ENCODE measurements around the gene ACAA1. TPM values are rescaled to one million over a fixed set of nuclear protein-coding genes. Genes with fewer than 3 reads are reported as not detected.
A peak's percentile ranks its signal among the peaks of the same experiment; 100 is the strongest.

The ACAA1 gene
- total RNA-seq, 1 experiment from 2014 or later: 44.3 TPM

- Histone ChIP-seq H3K23me2 (ENCODE audit: insufficient read length, low read depth, low read length, poor library complexity, severe bottlenecking) (peaks cover 18% of the 10 kb centered on the region), H2BK15ac (ENCODE audit: low read depth, low read length) (no peak overlapping the region), H3K9ac (ENCODE audit: extremely low read depth, insufficient read length, low read length) (peak overlapping the region; percentile 79), H2BK12ac (ENCODE audit: insufficient read length, low read depth, low read length) (no peak overlapping the region), H2BK20ac (ENCODE audit: low read depth, low read length, poor library complexity, severe bottlenecking) (no peak overlapping the region), H3K9me3 (ENCODE audit: control insufficient read depth, low read depth, low read length) (no peaks in the 10 kb centered on the region), H3K27ac (ENCODE audit: insufficient read length, low read depth, low read length) (no peak overlapping the region), H2AFZ (ENCODE audit: low read length) (no peak overlapping the region), H3K4me1 (ENCODE audit: insufficient read depth, low read length) (peaks cover 8% of the 10 kb centered on the region; the same call in 1 of the 2 replicates), H2BK5ac (ENCODE audit: insufficient read length, low read length) (no peak overlapping the region), H3K4ac (ENCODE audit: low read depth, low read length) (no peak overlapping the region), H4K8ac (replicated peaks; ENCODE audit: insufficient read length, low read depth, low read length) (no peak overlapping the region), H2BK120ac (ENCODE audit: low read depth, low read length, poor library complexity, severe bottlenecking) (no peak overlapping the region), H3K4me2 (ENCODE audit: insufficient read depth, insufficient read length, low read length) (peak overlapping the region; percentile 80), H3K14ac (ENCODE audit: insufficient read depth, low read length) (no peak overlapping the region), H4K5ac (ENCODE audit: insufficient read length, low read depth, low read length) (no peak overlapping the region), H3K79me2 (ENCODE audit: insufficient read depth, low read length) (no peaks in the 10 kb centered on the region), H4K91ac (ENCODE audit: insufficient read length, low read depth, low read length) (no peak overlapping the region), H3K56ac (ENCODE audit: insufficient read length, low read depth, low read length) (no peak overlapping the region), H3K79me1 (ENCODE audit: insufficient read depth, low read depth, low read length, poor library complexity, severe bottlenecking) (no peaks in the 10 kb centered on the region), H3K23ac (ENCODE audit: insufficient read length, low read depth, low read length) (no peak overlapping the region), H4K20me1 (ENCODE audit: control insufficient read depth, insufficient read depth, insufficient read length) (no peaks in the 10 kb centered on the region), H3K27me3 (ENCODE audit: insufficient read depth, low read length) (no peaks in the 10 kb centered on the region), H3K18ac (ENCODE audit: insufficient read length, low read depth, low read length) (no peak overlapping the region), H2AK5ac (ENCODE audit: insufficient read length, low read length) (no peak overlapping the region), H3T11ph (ENCODE audit: low read length) (no peak overlapping the region)
- no peak for TF ChIP-seq CTCF (conservative IDR thresholded peaks at IDR 0.05)
- WGBS (ENCODE audit: extremely low coverage, insufficient read length, low lambda C conversion rate): no CpG with 5 or more reads among the region's 7 CpGs
- no peaks in the 10 kb centered on the region; the same call in 1 of the 2 replicates for H3K27me3 Mint-ChIP-seq (ENCODE audit: low read depth)
- H3K4me1 Mint-ChIP-seq: peaks cover 37 to 42% of the 10 kb centered on the region in 2 experiments
- H3K27ac Mint-ChIP-seq: no peak overlapping the region
- no peaks in the 10 kb centered on the region; a peak in 1 of 5 replicates for H3K9me3 Mint-ChIP-seq
- peak overlapping the region; percentile 91 to 92 for H3K4me3 Mint-ChIP-seq
- H3K36me3 Mint-ChIP-seq (ENCODE audit: insufficient read depth in 1 of 3, low read depth in 3 of 3): peaks cover 23 to 37% (median 24%) of the 10 kb centered on the region in 3 experiments
- DNase-seq: no peak
Observed at GRCh38 chr3:38139652-38140051, 2.7 kb upstream of the ACAA1 start.
